GM10847 (cell line): ENCODE results near the gene NRDC.

ENCODE experiments used
- POLR2A ChIP-seq: IDR thresholded peaks from 2 replicates; pipeline ENCODE4 v1.6.1; 2011; ENCODE audit not compliant: insufficient read length; ENCODE audit errors: extremely low read depth

NRDC gene

GRCh38 chr1:51861669-51862068, 16.9 kb downstream of the NRDC start:
- no peak for TF ChIP-seq POLR2A

GRCh38 chr1:51859735-51860134, 18.8 kb downstream of the NRDC start:
- no peak for TF ChIP-seq POLR2A

- no peak for TF ChIP-seq POLR2A
These were observed 19.2 kb downstream of the NRDC start for GRCh38 chr1:51859333-51859732.

- TF ChIP-seq POLR2A = no peak
These were observed 19.6 kb downstream of the NRDC start for GRCh38 chr1:51858892-51859291.

- TF ChIP-seq POLR2A = no peak
These were observed 21.8 kb downstream of the NRDC start for GRCh38 chr1:51856745-51857144.

DNA sequence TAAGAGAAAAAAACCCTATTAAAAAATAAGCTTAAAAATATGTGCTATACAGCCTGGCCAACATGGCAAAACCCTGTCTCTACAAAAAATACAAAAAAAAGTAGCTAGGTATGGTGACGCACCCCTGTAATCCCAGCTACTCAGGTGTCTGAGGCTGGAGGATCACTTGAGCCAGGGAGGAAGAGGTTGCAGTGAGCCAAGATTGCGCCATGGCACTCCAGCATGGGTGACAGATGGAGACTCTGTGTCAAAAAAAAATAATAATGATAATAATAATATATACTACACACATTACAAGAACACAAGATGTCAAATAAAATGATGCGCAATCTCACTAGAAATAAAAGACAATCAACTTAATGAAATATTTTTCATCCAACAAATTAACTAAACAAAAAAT, 22.9 kb downstream of the NRDC start:
- no peak for TF ChIP-seq POLR2A

- no peak for TF ChIP-seq POLR2A
These were observed 25.2 kb downstream of the NRDC start for GRCh38 chr1:51853360-51853759.

- no peak for TF ChIP-seq POLR2A
These were observed 26.6 kb downstream of the NRDC start for GRCh38 chr1:51851882-51852396.

DNA sequence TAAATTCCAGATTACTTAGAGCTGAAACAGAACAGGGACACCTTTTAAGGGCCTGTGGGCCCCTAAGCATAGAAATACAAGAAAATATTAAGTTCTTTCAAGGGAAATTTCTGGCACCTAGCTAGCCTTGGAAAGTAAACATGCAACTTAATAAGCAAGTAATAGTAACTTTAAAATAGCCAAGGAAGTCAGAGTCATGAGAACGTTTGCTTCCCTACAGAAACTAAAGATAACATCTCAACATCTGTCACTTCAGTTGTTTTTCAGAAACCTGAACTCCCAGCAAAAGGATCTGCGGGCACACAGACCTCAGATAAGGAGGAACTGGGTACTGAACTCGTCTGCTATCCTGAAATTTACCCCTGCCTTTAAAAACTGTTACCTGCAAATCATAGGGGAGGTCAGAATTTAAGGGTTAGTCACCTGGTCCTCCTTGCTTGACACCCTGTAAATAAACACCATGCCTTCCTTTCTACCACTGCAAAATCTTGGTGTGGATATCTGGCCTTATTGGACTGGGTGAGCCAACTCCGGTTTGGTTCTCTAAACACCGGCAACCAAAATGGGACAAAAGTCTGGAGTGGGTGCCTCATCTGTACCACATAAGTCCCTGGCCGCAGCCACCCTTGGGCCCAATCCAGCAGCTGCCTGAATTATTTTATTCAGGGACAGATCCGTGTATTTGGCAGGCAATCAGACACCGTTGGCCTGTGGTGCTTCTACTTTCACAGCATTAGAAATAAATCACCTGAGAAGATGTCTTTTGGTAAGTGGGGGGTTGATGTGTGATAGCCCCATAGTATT, 27.9 kb downstream of the NRDC start:
- no peak for TF ChIP-seq POLR2A

DNA sequence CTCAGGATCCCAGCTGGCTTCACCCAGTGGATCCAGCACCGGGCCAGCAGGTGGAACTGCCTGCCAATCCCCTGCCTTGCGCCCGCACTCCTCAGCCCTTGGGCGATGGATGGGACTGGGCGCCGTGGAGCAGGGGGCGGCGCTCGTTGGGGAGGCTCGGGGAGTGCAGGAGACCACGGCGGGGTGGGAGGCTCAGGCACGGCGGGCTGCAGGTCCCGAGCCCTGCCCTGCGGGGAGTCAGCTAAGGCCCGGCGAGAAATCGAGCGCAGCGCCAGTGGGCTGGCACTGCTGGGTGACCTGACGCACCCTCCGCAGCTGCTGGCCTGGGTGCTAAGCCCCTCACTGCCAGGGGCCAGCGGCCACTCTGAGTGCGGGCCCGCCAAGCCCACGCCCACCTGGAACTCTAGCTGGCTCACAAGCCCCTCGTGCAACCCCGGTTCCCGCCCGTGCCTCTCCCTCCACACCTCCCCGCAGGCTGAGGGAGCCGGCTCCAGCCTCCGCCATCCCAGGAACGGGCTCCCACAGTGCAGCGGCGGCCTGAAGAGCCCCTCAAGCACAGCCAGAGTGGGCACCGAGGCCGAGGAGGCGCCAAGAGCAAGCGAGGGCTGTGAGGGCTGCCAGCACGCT, 31.1 kb downstream of the NRDC start:
- TF ChIP-seq POLR2A = no peak

DNA sequence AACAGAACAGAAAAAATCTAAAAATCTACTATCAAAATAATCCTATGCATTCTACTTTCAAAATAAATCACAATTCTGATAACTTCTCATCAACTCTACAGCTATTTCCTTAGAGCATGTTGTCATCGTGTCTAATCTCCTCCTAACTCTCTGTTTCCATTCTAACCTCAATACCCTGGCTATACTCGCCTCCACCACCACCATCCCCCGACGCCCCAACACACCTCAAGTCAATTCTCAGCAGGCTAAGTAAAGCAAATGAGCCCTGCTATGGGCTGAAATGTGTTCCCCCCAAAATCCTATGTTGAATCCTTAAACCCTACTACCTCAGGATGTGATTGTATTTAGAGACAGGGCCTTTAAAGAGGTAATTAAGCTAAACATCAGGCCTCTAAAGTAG, 34.6 kb downstream of the NRDC start:
- no peak for TF ChIP-seq POLR2A

DNA sequence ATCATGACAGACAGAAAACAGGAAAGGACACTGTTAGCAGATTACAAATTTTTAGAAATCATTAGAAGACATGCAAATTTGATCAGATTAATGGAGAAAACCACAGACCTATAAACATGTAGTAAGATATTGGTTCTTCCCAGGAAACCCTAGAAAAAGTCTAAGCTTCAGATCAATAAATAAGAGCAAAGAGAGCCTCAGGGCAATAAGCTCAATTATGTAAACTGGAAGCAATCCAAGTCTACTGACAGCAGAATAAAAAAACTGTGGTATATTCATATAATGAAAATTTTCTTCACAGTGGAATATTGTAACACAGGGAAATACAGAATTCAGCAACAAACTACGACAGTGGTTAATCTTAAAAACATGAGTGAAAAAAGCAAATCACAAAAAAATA, 36.3 kb downstream of the NRDC start:
- TF ChIP-seq POLR2A = no peak

DNA sequence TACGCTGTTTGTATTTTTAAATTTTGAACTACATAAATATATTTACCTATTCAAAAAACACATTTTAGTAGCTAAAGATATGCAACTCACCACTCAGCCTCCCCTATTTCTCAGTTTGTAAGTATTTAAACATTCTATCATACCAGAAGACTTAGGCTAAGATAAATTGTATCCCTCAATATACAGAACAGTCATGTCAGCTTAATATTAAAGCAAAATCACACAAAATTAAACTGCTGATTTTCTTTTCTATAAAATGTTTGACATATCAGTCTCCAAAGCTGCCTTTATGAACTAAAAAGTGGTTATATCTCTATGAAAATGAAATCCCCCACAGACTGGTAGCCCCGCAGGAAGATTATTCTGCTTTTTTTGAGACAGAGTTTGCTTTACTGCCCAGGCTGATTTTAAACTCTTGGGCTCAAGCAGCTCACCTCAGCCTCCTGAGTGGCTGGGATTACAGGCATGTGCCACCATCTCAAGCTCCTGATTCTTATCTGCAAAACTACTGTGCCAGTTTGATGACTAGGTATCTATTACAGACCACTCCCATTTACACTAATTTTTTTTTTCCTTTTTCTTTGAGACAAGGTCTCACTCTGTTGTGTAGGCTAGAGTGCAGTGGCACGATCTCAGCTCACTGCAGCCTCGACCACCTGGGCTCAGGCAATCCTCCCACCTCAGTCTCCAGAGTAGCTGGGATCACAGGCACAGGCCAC, 37.6 kb downstream of the NRDC start:
- TF ChIP-seq POLR2A = no peak

DNA sequence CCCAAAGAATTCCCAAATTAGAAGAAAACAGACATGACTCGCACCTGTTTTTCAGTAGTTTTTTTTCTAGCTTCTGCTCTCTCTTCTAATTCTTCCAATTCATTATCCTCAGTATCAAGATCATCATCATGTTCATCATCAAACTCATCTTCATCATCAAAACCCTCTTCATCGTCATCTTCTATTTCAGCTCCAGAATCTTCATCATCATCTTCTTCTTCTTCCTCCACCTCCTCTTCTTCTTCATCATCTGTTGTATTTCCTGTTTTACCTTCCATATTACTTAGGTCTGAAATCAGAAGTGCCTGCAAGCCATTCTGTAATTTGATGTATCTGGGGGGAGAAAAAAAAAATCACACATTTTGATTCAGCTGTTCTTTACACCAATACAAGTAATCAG, 38.3 kb downstream of the NRDC start:
- no peak for TF ChIP-seq POLR2A

DNA sequence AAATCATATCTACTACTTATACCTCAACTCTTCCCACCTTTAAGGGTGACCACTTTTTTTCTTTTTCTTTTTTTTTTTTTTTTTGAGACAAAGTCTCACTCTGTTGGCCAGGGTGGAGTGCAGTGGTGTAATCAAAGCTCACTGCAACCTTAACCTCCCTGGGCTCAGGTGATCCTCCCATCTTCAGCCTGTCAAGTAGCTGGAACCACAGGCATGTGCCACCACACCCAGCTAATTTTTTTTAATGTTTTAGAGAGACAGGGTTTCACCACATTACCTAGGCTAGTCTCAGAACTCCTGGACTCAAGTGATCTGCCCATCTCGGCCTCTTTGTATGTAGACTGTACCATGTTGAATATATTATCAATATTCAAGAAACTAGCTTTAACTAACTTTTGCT, 39.4 kb downstream of the NRDC start:
- no peak for TF ChIP-seq POLR2A

GRCh38 chr1:51837243-51837642, 41.3 kb downstream of the NRDC start:
- no peak for TF ChIP-seq POLR2A
